HepG2 (cell line): Measurements from ENCODE around the gene OBP2A. TPM values are rescaled to one million over a fixed set of nuclear protein-coding genes. Genes with fewer than 3 reads are reported as not detected.

Experiments used
- ATAC-seq: fragments of 200-7000 bp; cut with Tn5 transposase; 3 replicates; pipeline ENCODE4 v1.9.1; 2020; ENCODE audit warnings: mild to moderate bottlenecking, moderate library complexity
- BruUV-seq: library from RNA; stranded (reverse); fragments of 400-500 nt; replicated peaks from 2 replicates; lab custom pipeline; 2021; lab: Mats Ljungman, UMichigan
- CTCF ChIA-PET: fragments of 300-600 bp; formaldehyde crosslinking; extraction: SDS; loops from one replicate; lab custom pipeline; 2021; ENCODE audit warnings: low total read pairs, inconsistent platforms, low intra/inter-chr PET ratio; lab: Yijun Ruan, JAX
- POLR2A ChIA-PET: fragments of 350-600 bp; sonication (Branson Sonifier 250); formaldehyde crosslinking; loops from one replicate; lab custom pipeline; 2020; ENCODE audit warnings: antibody characterized with exemption, inconsistent platforms; lab: Yijun Ruan, JAX
- DNase-seq: peaks from one replicate; pipeline ENCODE4 v3.0.0-alpha.2; 2015; ENCODE audit warnings: low spot score
- FAIRE-seq: peaks from 3 replicates; lab custom pipeline; 2011; peaks lifted over from hg19 to GRCh38; lab: Jason Lieb, UNC
- H2AFZ ChIP-seq: one replicate; pipeline ENCODE4 v1.6.1; 2011; ENCODE audit warnings: low read length, inconsistent platforms
- H3K27ac ChIP-seq: fragments of 300-600 bp; 3 replicates; pipeline ENCODE4 v1.8.0; 2011; ENCODE audit warnings: mixed run types, mild to moderate bottlenecking, mixed read lengths, low read length, inconsistent platforms; ENCODE audit not compliant: insufficient read depth; ENCODE audit errors: extremely low read length
- H3K27me3 ChIP-seq, 2 experiments: fragments of 200-600 bp in 1 of 2; 2 replicates in 1 of 2; 3 replicates in 1 of 2; pipeline versions ENCODE4 v1.6.0 to v1.8.0; 2011; ENCODE audit warnings: low read length in 2 of 2, mild to moderate bottlenecking in 2 of 2, moderate library complexity in 2 of 2, inconsistent platforms in 1 of 2; ENCODE audit not compliant: insufficient read depth in 2 of 2, control insufficient read depth in 1 of 2
- H3K36me3 ChIP-seq, 2 experiments: fragments of 200-600 bp in 1 of 2; replicated peaks in 1 of 2; 2 replicates in 1 of 2; 3 replicates in 1 of 2; pipeline versions ENCODE4 v1.5.1 to v1.8.0; 2011; ENCODE audit warnings: low read length in 2 of 2, inconsistent platforms in 1 of 2; ENCODE audit not compliant: insufficient read depth in 2 of 2, control insufficient read depth in 1 of 2
- H3K4me1 ChIP-seq: 2 replicates; pipeline ENCODE4 v1.5.1; 2012; ENCODE audit warnings: low read length, inconsistent platforms; ENCODE audit not compliant: insufficient read depth
- H3K4me2 ChIP-seq: 2 replicates; pipeline ENCODE4 v1.6.0; 2011; ENCODE audit warnings: low read depth, low read length, inconsistent platforms
- H3K4me3 ChIP-seq, 3 experiments: fragments of 200-600 bp in 1 of 3; sonication (generic), shearing (Covaris generic) in 1 of 3; replicated peaks in 1 of 3; 2 replicates each; pipeline ENCODE4 v1.5.1; 2011 to 2016; ENCODE audit warnings: low read length in 3 of 3, inconsistent platforms in 2 of 3, low read depth in 2 of 3, mild to moderate bottlenecking in 2 of 3, control low read depth in 1 of 3, mixed read lengths in 1 of 3; ENCODE audit not compliant: insufficient read depth in 1 of 3
- H3K79me2 ChIP-seq: one replicate; pipeline ENCODE4 v1.6.1; 2011; ENCODE audit warnings: low read length, inconsistent platforms; ENCODE audit not compliant: insufficient read depth
- H3K9ac ChIP-seq: 2 replicates; pipeline ENCODE4 v1.6.0; 2011; ENCODE audit warnings: mild to moderate bottlenecking, low read depth, low read length, inconsistent platforms; ENCODE audit not compliant: insufficient read depth
- H3K9me3 ChIP-seq: 2 replicates; pipeline ENCODE4 v1.5.1; 2012; ENCODE audit warnings: mild to moderate bottlenecking, low read length
- H4K20me1 ChIP-seq: 2 replicates; pipeline ENCODE4 v1.6.0; 2011; ENCODE audit warnings: inconsistent platforms, mild to moderate bottlenecking, low read length, moderate library complexity; ENCODE audit not compliant: insufficient read depth
- ATF7 ChIP-seq, 2 experiments: fragments of 450-650 bp in 1 of 2; sonication (generic) in 1 of 2; formaldehyde crosslinking in 1 of 2; IDR thresholded peaks; 2 replicates each; pipeline versions ENCODE4 v1.4.0 to v1.6.1; 2016 to 2020; ENCODE audit warnings: antibody characterized with exemption in 1 of 2, mild to moderate bottlenecking in 1 of 2, missing genetic modification reagents in 1 of 2
- ATF7-NPFF ChIP-seq: sonication (generic); formaldehyde crosslinking; IDR thresholded peaks from 2 replicates; pipeline ENCODE4 v1.8.1; 2023; ENCODE audit warnings: mild to moderate bottlenecking, low read depth, missing genetic modification reagents, moderate library complexity
- BCL3 ChIP-seq: sonication (generic); formaldehyde crosslinking; IDR thresholded peaks from 2 replicates; pipeline ENCODE4 v1.5.1; 2020; ENCODE audit warnings: mild to moderate bottlenecking, missing genetic modification reagents, moderate library complexity
- CREB1 ChIP-seq, 2 experiments: fragments of 450-650 bp in 1 of 2; IDR thresholded peaks; 2 replicates each; pipeline ENCODE4 v1.6.1; 2016 to 2017; ENCODE audit warnings: control low read depth in 1 of 2, mild to moderate bottlenecking in 1 of 2, missing compliant biosample characterization in 1 of 2, missing genetic modification characterization in 1 of 2
- FOSL2 ChIP-seq: sonication (generic); formaldehyde crosslinking; IDR thresholded peaks from 2 replicates; pipeline ENCODE4 v1.4.0; 2020; ENCODE audit warnings: missing genetic modification reagents
- GABPB1 ChIP-seq: IDR thresholded peaks from 2 replicates; pipeline ENCODE4 v1.6.1; 2016; ENCODE audit warnings: mild to moderate bottlenecking, missing genetic modification reagents, moderate library complexity, missing compliant biosample characterization
- GATAD1 ChIP-seq: IDR thresholded peaks from 2 replicates; pipeline ENCODE4 v1.6.1; 2016; ENCODE audit warnings: missing genetic modification reagents, missing compliant biosample characterization
- HNF4A ChIP-seq: sonication (generic); formaldehyde crosslinking; IDR thresholded peaks from 2 replicates; pipeline ENCODE4 v1.4.0; 2020; ENCODE audit warnings: missing genetic modification reagents
- MEIS1 ChIP-seq: sonication (generic); formaldehyde crosslinking; IDR thresholded peaks from 2 replicates; pipeline ENCODE4 v1.9.0; 2021; ENCODE audit warnings: mild to moderate bottlenecking, missing genetic modification reagents, moderate library complexity, borderline replicate concordance
- MLXIP ChIP-seq: sonication (generic); formaldehyde crosslinking; IDR thresholded peaks from 2 replicates; pipeline ENCODE4 v1.9.0; 2021; ENCODE audit warnings: missing genetic modification reagents, borderline replicate concordance
- PHF20 ChIP-seq: sonication (generic); formaldehyde crosslinking; IDR thresholded peaks from 2 replicates; pipeline ENCODE4 v1.5.0; 2020; ENCODE audit warnings: mild to moderate bottlenecking, missing genetic modification reagents
- TBP ChIP-seq: sonication (generic); formaldehyde crosslinking; IDR thresholded peaks from 2 replicates; pipeline ENCODE4 v1.5.0; 2020; ENCODE audit warnings: missing genetic modification reagents
- ZBTB21 ChIP-seq: sonication (generic); formaldehyde crosslinking; IDR thresholded peaks from 2 replicates; pipeline ENCODE4 v1.4.0; 2020; ENCODE audit warnings: missing genetic modification reagents
- ZNF280B ChIP-seq: sonication (generic); formaldehyde crosslinking; IDR thresholded peaks from 2 replicates; pipeline ENCODE4 v1.5.0; 2020; ENCODE audit warnings: missing genetic modification reagents, mild to moderate bottlenecking, borderline replicate concordance
- ZNF451 ChIP-seq: sonication (generic); formaldehyde crosslinking; IDR thresholded peaks from 2 replicates; pipeline ENCODE4 v1.5.0; 2020; ENCODE audit warnings: mild to moderate bottlenecking, missing genetic modification reagents
- ZNF460 ChIP-seq: sonication (generic); formaldehyde crosslinking; IDR thresholded peaks from 2 replicates; pipeline ENCODE4 v1.5.1; 2020; ENCODE audit warnings: missing genetic modification reagents, mild to moderate bottlenecking, borderline replicate concordance
- ZNF782 ChIP-seq: sonication (generic); formaldehyde crosslinking; IDR thresholded peaks from 2 replicates; pipeline ENCODE4 v1.4.0; 2020; ENCODE audit warnings: missing genetic modification reagents, mild to moderate bottlenecking, borderline replicate concordance
- WGBS: methylation state at CpG from one replicate; pipeline ENCODE4 v1.1.6; 2017; ENCODE audit warnings: low lambda C conversion rate; 5-methylcytosine and 5-hydroxymethylcytosine counted together
- in situ Hi-C: cut with HindIII; loops from 2 replicates; pipeline ENCODE4 v1.10.0; 2017; ENCODE audit warnings: low pct_unique_long_range_greater_than_20kb; ENCODE audit not compliant: extremely low pct_ligation_motif_present
- intact Hi-C: fragments of 100-400 bp; cut with micrococcal nuclease; formaldehyde crosslinking; loops from one replicate; pipeline ENCODE4 v1.10.0; 2022; ENCODE audit not compliant: unreplicated experiment
- polyA plus RNA-seq, 8 experiments: library from polyadenylated mRNA; depleted of rRNA in 3 of 8; stranded (reverse) in 7 of 8; unstranded in 1 of 8; fragments of >200 nt; fragmentation: Illumina TruSeq in 4 of 8; extraction: Trizol in 4 of 8; gene quantifications; 2 replicates each; pipeline versions ENCODE4 v1.2.1 to v1.2.3, GENCODE V29; 2011 to 2016; ENCODE audit warnings: low read depth in 4 of 8, missing spikeins in 1 of 8, mixed read lengths in 1 of 8; ENCODE audit not compliant: insufficient read depth in 1 of 8
- total RNA-seq, 5 experiments: library from RNA; depleted of rRNA; stranded (reverse); fragments of >200 nt; fragmentation: Illumina TruSeq; extraction: Trizol; gene quantifications; 2 replicates each; pipeline ENCODE4 v1.2.3, GENCODE V29; 2016; ENCODE audit warnings: low read depth in 1 of 5

Gene OBP2A
- total and polyA plus RNA-seq, 2 of the 13 experiments (the other 11 are each of a cell fraction or from before 2014, with no cell fraction given), result 0.32 TPM; not detected in 1

GRCh38 chr9:135561391-135562234, 15.7 kb downstream of the OBP2A start, which contains the start of gene PAEP:
Gene PAEP (plus strand): TSS chr9:135561756.
- Histone ChIP-seq H4K20me1 (no peaks in the 10 kb centered on the region), H3K9me3 (no peaks in the 10 kb centered on the region), H3K4me3 (peak within 1 kb of the TSS in 1 of 3 experiments; percentile 6; a peak in 1 of 6 replicates), H3K4me2 (no peak within 1 kb of the TSS), H2AFZ (no peak within 1 kb of the TSS), H3K79me2 (no peaks in the 10 kb centered on the region), H3K36me3 (no peaks in the 10 kb centered on the region), H3K9ac (no peak within 1 kb of the TSS), H3K27me3 (peaks cover 4 to 21% of the 10 kb centered on the region in 2 experiments; a peak in 4 of 5 replicates), H3K27ac (no peak within 1 kb of the TSS), H3K4me1 (peaks cover 17% of the 10 kb centered on the region)
- CTCF ChIA-PET, result no interaction called here
- DNase-seq (peak; percentile 56), ATAC-seq (peak; percentile 65), FAIRE-seq (no peak)
- intact Hi-C loops (no loop called here), in situ Hi-C loops (no loop called here)
- POLR2A ChIA-PET, result no interaction called here
- WGBS, result 36% methylated on average over 6 of the region's 20 CpGs
- no TSS peak for BruUV-seq
- TF ChIP-seq FOSL2 (CRISPR knock-in tag), result peak; percentile 88
- TF ChIP-seq ZNF280B (CRISPR knock-in tag), result no peak
- no peak for TF ChIP-seq BCL3 (CRISPR knock-in tag)
- TF ChIP-seq HNF4A (CRISPR knock-in tag), result peak; percentile 13; the same call in 1 of the 2 replicates
- TF ChIP-seq MLXIP, result no peak
- TF ChIP-seq GABPB1 (CRISPR knock-in tag), result peak; percentile 30; the same call in 1 of the 2 replicates
- TF ChIP-seq MEIS1 (CRISPR knock-in tag), result no peak
- no peak for TF ChIP-seq PHF20 (CRISPR knock-in tag)
- no peak for TF ChIP-seq ATF7-NPFF (CRISPR knock-in tag)
- TF ChIP-seq ATF7 (IDR thresholded peaks at IDR 0.05), result 0 out of 2 replicates have a peak, but pooled peaks have one; percentile 8
- no peak for TF ChIP-seq ATF7 (CRISPR knock-in tag; IDR thresholded peaks at IDR 0.05)
- no peak for TF ChIP-seq ZNF782
- TF ChIP-seq GATAD1 (CRISPR knock-in tag), result no peak
- no peak for TF ChIP-seq TBP (CRISPR knock-in tag)
- TF ChIP-seq ZNF451 (CRISPR knock-in tag), result no peak
- TF ChIP-seq CREB1 (IDR thresholded peaks at IDR 0.05), result peak; percentile 81
- no peak for TF ChIP-seq CREB1 (CRISPR knock-in tag; IDR thresholded peaks at IDR 0.05)
- TF ChIP-seq ZNF460 (CRISPR knock-in tag), result no peak
- peak; percentile 80 for TF ChIP-seq ZBTB21 (CRISPR knock-in tag)
